B cell (primary cell): ENCODE data around the gene P2RY1. TPM values are rescaled to one million over a fixed set of nuclear protein-coding genes. Genes with fewer than 3 reads are reported as not detected.

Experiments
- ATAC-seq: fragments of 200-7000 bp; cut with Tn5 transposase; one replicate; pipeline ENCODE4 v1.10.0; 2021; ENCODE audit warnings: low read depth, mild to moderate bottlenecking, moderate number of reproducible peaks, moderate library complexity
- CTCF ChIA-PET: fragments of 350-600 bp; sonication (Branson Sonifier 250); formaldehyde crosslinking; loops from one replicate; lab custom pipeline; 2021; ENCODE audit warnings: antibody characterized with exemption, inconsistent platforms; lab: Charles Lee
- POLR2A ChIA-PET: fragments of 350-600 bp; sonication (Branson Sonifier 250); formaldehyde crosslinking; loops from one replicate; lab custom pipeline; 2021; ENCODE audit warnings: antibody characterized with exemption; lab: Charles Lee
- DNase-seq: peaks from one replicate; pipeline ENCODE4 v3.0.0; 2013
- H2AFZ ChIP-seq: 2 replicates; pipeline ENCODE4 v1.6.1; 2012; ENCODE audit warnings: mild to moderate bottlenecking, low read depth, low read length; ENCODE audit not compliant: insufficient read depth, poor library complexity, severe bottlenecking
- H3K27ac ChIP-seq, 2 donors: 1 replicate in 1 of 2; 2 replicates in 1 of 2; pipeline ENCODE4 v1.5.1; 2012 to 2013; ENCODE audit warnings: low read length in 2 of 2, mild to moderate bottlenecking in 2 of 2, moderate library complexity in 1 of 2
- H3K27me3 ChIP-seq, 4 experiments: fragments of 200-600 bp in 1 of 4; sonication (generic) in 1 of 4; replicated peaks in 1 of 4; 1 replicate in 2 of 4; 2 replicates in 2 of 4; pipeline versions ENCODE4 v1.6.1 to v1.7.0; 2013 to 2016; ENCODE audit warnings: low read length in 3 of 4, mild to moderate bottlenecking in 2 of 4, mixed read lengths in 1 of 4, moderate library complexity in 1 of 4; ENCODE audit not compliant: insufficient read depth in 4 of 4, control insufficient read depth in 3 of 4; ENCODE audit errors: control extremely low read depth in 1 of 4
- H3K36me3 ChIP-seq, 2 experiments: replicated peaks in 1 of 2; 1 replicate in 1 of 2; 2 replicates in 1 of 2; pipeline versions ENCODE4 v1.6.1 to v1.7.1; 2013; ENCODE audit warnings: low read length in 1 of 2; ENCODE audit not compliant: insufficient read depth in 2 of 2, control insufficient read depth in 1 of 2; ENCODE audit errors: control extremely low read depth in 1 of 2, extremely low read depth in 1 of 2
- H3K4me1 ChIP-seq, 2 donors: fragments of 200-600 bp in 1 of 2; sonication (generic) in 1 of 2; 1 replicate in 1 of 2; 2 replicates in 1 of 2; pipeline versions ENCODE4 v1.5.1 to v1.6.1; 2013 to 2017; ENCODE audit warnings: low read length in 2 of 2; ENCODE audit not compliant: control insufficient read depth in 2 of 2, insufficient read depth in 2 of 2
- H3K4me2 ChIP-seq: replicated peaks from 2 replicates; pipeline ENCODE3; 2012; ENCODE audit warnings: mild to moderate bottlenecking, low read depth, low read length; ENCODE audit not compliant: poor library complexity, severe bottlenecking
- H3K4me3 ChIP-seq, 5 experiments: fragments of 200-600 bp in 1 of 5; sonication (generic) in 1 of 5; 1 replicate in 3 of 5; 2 replicates in 2 of 5; pipeline versions ENCODE4 v1.5.1 to v1.7.0; 2011 to 2016; ENCODE audit warnings: low read length in 4 of 5, mild to moderate bottlenecking in 4 of 5, low read depth in 2 of 5, control low read depth in 1 of 5, moderate library complexity in 1 of 5; ENCODE audit not compliant: insufficient read depth in 1 of 5; ENCODE audit errors: control extremely low read depth in 1 of 5, extremely low read depth in 1 of 5
- H3K79me2 ChIP-seq: fragments of 200-600 bp; sonication (generic); one replicate; pipeline ENCODE4 v1.6.0; 2016; ENCODE audit warnings: low read length; ENCODE audit not compliant: control insufficient read depth, insufficient read depth
- H3K9ac ChIP-seq: fragments of 200-600 bp; sonication (generic); 2 replicates; pipeline ENCODE4 v1.6.1; 2017; ENCODE audit warnings: mild to moderate bottlenecking, low read length, moderate library complexity
- H3K9me3 ChIP-seq, 3 donors: one replicate each; pipeline versions ENCODE4 v1.6.1 to v1.7.1; 2013; ENCODE audit warnings: low read length in 2 of 3; ENCODE audit not compliant: control insufficient read depth in 2 of 3, insufficient read depth in 1 of 3; ENCODE audit errors: control extremely low read depth in 1 of 3
- H4K20me1 ChIP-seq: 2 replicates; pipeline ENCODE4 v1.6.0; 2012; ENCODE audit warnings: mild to moderate bottlenecking, low read length; ENCODE audit not compliant: insufficient read depth, control insufficient read depth, poor library complexity, severe bottlenecking
- H3K27ac Mint-ChIP-seq: one replicate; pipeline ENCODE4 v1.8.0; 2021; ENCODE audit warnings: mixed read lengths
- H3K27me3 Mint-ChIP-seq: one replicate; pipeline ENCODE4 v1.8.0; 2021; ENCODE audit warnings: mixed read lengths
- H3K4me1 Mint-ChIP-seq: one replicate; pipeline ENCODE4 v1.8.0; 2021; ENCODE audit warnings: mixed read lengths
- H3K4me3 Mint-ChIP-seq: one replicate; pipeline ENCODE4 v1.8.0; 2021; ENCODE audit warnings: mixed read lengths
- H3K9me3 Mint-ChIP-seq: one replicate; pipeline ENCODE4 v1.8.0; 2022; ENCODE audit warnings: mixed read lengths; ENCODE audit not compliant: insufficient read depth
- CTCF ChIP-seq: fragments of 200-600 bp; IDR thresholded peaks from one replicate; pipeline ENCODE4 v1.8.0; 2022; ENCODE audit warnings: antibody characterized with exemption, mild to moderate bottlenecking
- EZH2 ChIP-seq: IDR thresholded peaks from 2 replicates; pipeline ENCODE4 v1.6.1; 2012; ENCODE audit warnings: borderline replicate concordance, low read depth, mild to moderate bottlenecking, moderate library complexity, low read length; ENCODE audit not compliant: insufficient read depth, poor library complexity, severe bottlenecking
- WGBS: methylation state at CpG from one replicate; pipeline ENCODE4 v1.1.5; 2013; ENCODE audit warnings: missing lambda C conversion rate; ENCODE audit not compliant: insufficient coverage; 5-methylcytosine and 5-hydroxymethylcytosine counted together
- intact Hi-C: fragments of 100-400 bp; cut with micrococcal nuclease; formaldehyde crosslinking; loops from one replicate; pipeline ENCODE4 v1.10.0; 2022
- polyA plus RNA-seq: library from polyadenylated mRNA; depleted of rRNA; stranded (reverse); fragments of >200 nt; gene quantifications from 2 replicates; pipeline ENCODE4 v1.2.3, GENCODE V29; 2012
- total RNA-seq, 2 donors: library from RNA; stranded (reverse); fragments of 120-200 nt in 1 of 2; gene quantifications; 1 replicate in 1 of 2; 2 replicates in 1 of 2; pipeline versions ENCODE4 v1.2.3 to v1.2.4, GENCODE V29; 2013 to 2022

Gene P2RY1
- total and polyA plus RNA-seq, 2 donors (not counting 1 experiment from before 2014, with no cell fraction given): 0.03 to 0.17 TPM

GRCh38 chr3:152823173-152823572 lies 11.8 kb upstream of the P2RY1 start:
- H4K20me1 ChIP-seq: no peaks in the 10 kb centered on the region
- no peaks in the 10 kb centered on the region for H3K79me2 ChIP-seq
- peaks cover 4% of the 10 kb centered on the region for H3K27me3 Mint-ChIP-seq
- no peak overlapping the region for H3K27ac ChIP-seq
- 100% methylated on average over 1 of the region's 2 CpGs for WGBS
- no peak overlapping the region for H3K4me3 ChIP-seq
- no peak overlapping the region for H3K4me2 ChIP-seq
- ATAC-seq: no peak
- no peaks in the 10 kb centered on the region for H3K9me3 Mint-ChIP-seq
- TF ChIP-seq EZH2 (no peak), CTCF (no peak)
- H3K9ac ChIP-seq: no peak overlapping the region
- H2AFZ ChIP-seq: no peak overlapping the region
- intact Hi-C loops: no loop called here
- no peaks in the 10 kb centered on the region for H3K36me3 ChIP-seq
- no peak overlapping the region for H3K4me3 Mint-ChIP-seq
- no peaks in the 10 kb centered on the region for H3K4me1 ChIP-seq
- ChIA-PET POLR2A (no interaction called here), CTCF (no interaction called here)
- no peak for DNase-seq
- no peaks in the 10 kb centered on the region for H3K9me3 ChIP-seq
- H3K4me1 Mint-ChIP-seq: no peaks in the 10 kb centered on the region
- H3K27ac Mint-ChIP-seq: no peak overlapping the region
- no peaks in the 10 kb centered on the region for H3K27me3 ChIP-seq

- Mint-ChIP-seq H3K27me3 (peaks cover 4% of the 10 kb centered on the region), H3K4me1 (no peaks in the 10 kb centered on the region), H3K9me3 (no peaks in the 10 kb centered on the region), H3K4me3 (no peak overlapping the region), H3K27ac (no peak overlapping the region)
- POLR2A ChIA-PET: no interaction called here
- Histone ChIP-seq H3K9me3 (no peaks in the 10 kb centered on the region), H3K79me2 (no peaks in the 10 kb centered on the region), H3K4me2 (no peak overlapping the region), H3K4me1 (no peaks in the 10 kb centered on the region), H3K27ac (no peak overlapping the region), H3K4me3 (no peak overlapping the region), H3K9ac (no peak overlapping the region), H4K20me1 (no peaks in the 10 kb centered on the region), H3K27me3 (no peaks in the 10 kb centered on the region), H2AFZ (no peak overlapping the region), H3K36me3 (no peaks in the 10 kb centered on the region)
- CTCF ChIA-PET: no interaction called here
- no peak for ATAC-seq
- DNase-seq: no peak
- intact Hi-C loops: no loop called here
- WGBS: 100% methylated on average over 1 of the region's 2 CpGs
- no peak for TF ChIP-seq EZH2
- TF ChIP-seq CTCF: no peak
These were observed 11.2 kb upstream of the P2RY1 start for GRCh38 chr3:152823781-152824180.
